ENCODE data around the gene MYO16.

The MYO16 gene

GRCh38 chr13:109159650-109160309, 530.4 kb downstream of the MYO16 start:
- FAIRE-seq = no peak

DNA sequence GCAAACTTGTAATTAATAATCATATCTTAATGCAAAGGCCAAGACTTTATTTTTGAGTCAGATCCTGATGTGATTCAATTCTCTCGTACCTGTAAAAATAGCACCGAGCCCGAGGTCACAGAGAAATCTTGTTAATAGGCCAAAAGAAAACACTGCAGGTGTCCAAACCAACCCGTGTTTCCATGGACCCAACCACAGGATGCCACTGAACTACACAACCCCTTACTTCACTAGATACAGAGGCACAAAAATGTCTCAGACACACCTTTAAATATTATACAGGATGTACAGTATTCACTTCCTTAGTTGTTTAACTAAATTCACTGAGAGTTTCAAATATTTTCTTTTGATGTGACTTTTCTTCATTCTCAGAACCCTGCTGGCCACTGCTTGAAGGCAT, 530.9 kb downstream of the MYO16 start:
- FAIRE-seq = no peak

GRCh38 chr13:109160887-109161669, 531.7 kb downstream of the MYO16 start:
- no peak for FAIRE-seq

DNA sequence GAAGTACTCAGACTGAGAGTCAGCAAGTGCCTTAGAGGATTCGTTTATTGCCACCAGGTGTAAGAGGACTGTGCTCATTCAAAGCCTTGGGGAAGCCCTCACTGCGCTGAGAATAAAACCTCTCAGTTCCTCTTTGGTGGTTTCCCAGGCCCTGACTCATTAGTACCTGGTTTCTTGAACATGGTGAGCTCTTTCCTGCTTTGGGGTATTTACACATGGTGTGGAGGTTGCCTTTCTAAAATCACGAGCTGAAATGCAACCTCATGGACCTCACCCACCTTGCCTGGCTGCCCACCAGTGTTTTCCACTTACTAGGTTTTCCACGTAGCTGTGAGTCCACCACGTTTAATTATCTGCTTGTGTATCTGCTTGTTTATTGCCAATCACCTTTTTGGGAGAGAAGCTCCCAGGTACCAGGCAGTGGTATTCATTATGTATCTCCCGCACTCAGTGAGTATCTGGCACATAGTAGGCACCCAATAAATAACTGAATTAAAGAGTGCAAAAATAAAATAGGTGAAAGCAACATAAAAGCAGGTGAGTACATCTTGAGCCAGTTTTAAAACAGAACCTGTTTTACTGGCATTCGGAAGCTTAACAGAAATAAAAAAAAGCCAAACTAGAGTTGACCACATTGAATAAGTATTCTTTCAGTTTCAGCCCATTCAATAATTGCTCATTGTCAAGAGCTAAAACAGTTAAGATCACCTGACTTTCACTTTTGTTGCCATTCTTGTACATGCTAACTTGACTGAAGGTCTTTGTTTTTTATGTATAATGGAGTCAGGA, 533.0 kb downstream of the MYO16 start:
- no peak for FAIRE-seq

- no peak for FAIRE-seq
These were observed 533.6 kb downstream of the MYO16 start for GRCh38 chr13:109163037-109163379.

GRCh38 chr13:109165417-109165904, 536.0 kb downstream of the MYO16 start:
- no peak for FAIRE-seq

GRCh38 chr13:109166804-109167203, 537.4 kb downstream of the MYO16 start:
- FAIRE-seq = no peak

DNA sequence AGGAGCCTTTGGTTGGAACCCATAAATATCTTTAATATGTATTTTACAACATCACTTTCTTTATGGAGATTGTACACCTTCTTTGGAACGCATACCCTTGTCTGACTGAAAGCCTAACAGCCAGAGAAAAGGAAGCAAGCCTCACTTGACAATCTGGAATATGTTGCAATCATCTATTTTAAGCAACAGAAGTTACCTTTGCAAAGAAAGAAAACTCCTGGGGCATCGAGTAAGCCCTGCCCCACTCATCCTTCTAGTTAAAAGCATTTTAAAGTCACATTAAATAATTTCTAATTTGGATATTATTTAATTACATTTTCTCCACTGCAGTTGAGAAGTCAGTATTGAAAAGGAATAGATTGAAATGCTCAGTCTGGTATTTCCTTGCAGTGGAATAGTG, 542.7 kb downstream of the MYO16 start:
- no peak for FAIRE-seq

GRCh38 chr13:109175666-109176065, 546.3 kb downstream of the MYO16 start:
- FAIRE-seq = no peak

DNA sequence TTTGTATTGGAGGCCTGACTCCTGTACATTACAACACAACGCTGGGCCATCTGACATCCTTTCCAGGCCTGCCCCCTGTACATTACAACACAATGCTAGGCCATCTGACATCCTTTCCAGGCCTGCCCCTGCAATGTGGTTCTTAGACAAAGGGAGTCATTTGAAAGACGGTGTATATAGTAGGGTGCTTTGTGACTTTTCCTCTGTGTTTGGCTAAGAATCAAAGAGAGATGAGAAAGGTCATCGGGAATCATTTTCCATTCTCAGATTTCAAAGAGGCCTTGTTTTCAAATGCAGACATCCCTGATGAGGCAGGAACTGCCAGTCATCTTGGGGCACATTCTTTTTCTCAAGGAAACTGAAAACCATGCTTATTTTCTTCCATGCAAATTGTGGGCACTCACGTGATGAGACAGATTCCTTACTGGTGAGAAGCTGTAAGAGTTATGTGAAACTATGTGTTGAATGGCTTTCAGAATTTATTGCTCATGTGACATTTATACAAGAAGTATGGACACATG, 551.6 kb downstream of the MYO16 start:
- no peak for FAIRE-seq

DNA sequence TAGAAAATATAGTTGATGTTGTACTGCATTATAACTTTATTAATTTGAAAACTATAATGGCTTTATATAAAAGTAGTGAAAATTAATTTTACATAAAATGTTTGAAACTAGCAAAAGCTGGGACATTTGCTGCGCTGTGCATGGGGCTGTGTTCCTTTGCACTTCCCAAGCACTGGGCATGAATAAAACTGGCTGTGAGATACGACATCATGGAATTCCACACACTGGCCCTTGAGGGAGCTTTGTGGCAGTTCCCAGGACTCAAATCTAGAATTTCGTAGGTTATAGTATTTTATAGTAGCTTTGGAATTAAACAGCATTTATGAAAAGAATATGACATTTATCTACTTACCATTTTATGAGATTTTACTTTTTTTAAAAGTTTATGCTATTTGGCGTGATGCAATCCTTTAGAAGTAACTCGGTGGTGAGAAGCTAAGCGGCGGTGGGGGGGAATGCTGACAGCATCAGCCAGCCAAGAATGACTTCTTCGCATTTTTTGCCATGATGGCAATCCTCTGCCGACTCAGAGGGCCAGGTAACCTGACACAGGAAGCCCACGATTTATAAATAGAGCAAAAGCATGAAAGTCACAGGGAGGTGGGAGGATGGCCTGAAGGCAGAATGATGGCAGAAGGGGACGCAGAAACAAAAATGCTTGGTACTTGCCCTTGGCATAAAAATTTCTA, 553.5 kb downstream of the MYO16 start:
- FAIRE-seq = no peak

GRCh38 chr13:109191413-109191812, 562.0 kb downstream of the MYO16 start:
- no peak for FAIRE-seq

GRCh38 chr13:109192306-109192705, 562.9 kb downstream of the MYO16 start:
- FAIRE-seq = no peak

DNA sequence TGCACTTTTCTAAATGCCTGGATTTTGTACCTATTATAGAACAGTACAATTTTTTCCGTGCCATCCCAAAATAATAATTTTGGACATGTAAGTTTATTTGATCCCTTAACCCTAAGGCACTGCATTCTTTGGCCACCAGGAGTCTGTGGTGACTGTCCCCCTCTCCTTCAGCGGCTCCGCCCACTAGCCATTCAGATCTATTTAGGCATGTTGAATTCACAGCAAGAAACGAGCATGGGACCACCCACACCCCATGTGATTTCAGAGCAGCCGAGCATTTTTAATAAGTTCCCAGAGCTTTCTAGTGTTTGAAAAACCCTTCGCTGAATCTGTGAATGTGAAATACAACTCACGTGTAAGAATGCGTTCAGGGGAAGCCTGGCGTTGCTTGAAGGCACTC, 567.5 kb downstream of the MYO16 start:
- FAIRE-seq = no peak

DNA sequence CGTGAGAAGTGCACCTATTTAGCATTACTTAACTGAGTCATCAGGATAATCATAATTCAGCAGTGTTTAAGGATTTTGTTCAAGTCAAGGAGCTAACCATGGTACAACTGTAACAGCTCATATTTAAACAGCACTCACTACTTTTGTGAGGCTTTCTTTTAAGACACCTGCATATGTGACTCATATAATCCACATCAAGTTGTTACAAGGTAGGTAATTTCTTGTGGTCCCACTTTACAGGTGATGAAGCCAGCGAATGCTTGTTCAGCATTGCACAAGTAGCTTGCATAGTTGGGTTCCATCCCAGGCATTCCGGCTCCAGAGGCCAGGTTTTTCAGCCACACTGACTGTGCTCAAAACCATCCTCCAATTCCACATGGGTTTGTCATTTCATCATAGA, 569.2 kb downstream of the MYO16 start:
- FAIRE-seq = no peak

- FAIRE-seq = no peak
These were observed 569.9 kb downstream of the MYO16 start for GRCh38 chr13:109199280-109199679.

GRCh38 chr13:109200556-109200955, 571.1 kb downstream of the MYO16 start:
- no peak for FAIRE-seq

DNA sequence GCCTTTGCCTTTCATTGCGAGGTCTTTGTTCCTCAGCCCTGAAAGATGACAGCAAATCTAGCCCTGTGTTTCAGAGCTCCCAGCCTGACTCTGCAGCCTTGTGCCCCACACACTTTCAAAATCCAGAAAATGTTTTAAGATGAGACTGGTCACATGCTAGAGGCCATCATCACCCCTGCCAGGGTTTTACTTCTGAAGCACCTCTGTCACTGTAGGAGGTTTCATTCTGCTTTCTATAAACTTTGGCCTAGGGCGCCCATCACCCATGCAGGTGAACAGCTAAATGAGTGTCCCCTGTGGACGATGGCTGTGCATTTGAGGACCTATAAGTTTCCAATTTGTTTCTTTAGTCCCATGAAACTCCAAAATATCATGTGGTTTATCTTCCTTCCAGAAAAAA, 574.2 kb downstream of the MYO16 start:
- FAIRE-seq = no peak

DNA sequence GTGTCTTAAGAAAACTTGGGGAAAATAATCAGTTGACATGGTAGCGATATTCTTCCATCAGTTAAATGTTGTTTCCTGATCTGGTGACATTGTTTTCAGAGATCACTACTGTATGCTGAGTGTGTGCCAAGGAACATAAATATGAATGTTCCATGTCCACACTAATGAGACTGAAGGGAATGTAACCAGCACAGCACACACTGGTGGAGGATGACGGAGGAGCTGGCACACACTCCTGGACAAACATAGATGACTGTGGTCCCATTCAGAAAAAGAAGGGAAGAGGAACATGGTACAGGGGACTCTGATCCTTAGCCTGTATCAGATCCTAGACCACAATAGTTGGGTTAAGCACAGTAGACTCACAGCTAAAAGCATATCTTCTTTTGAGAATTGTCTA, 574.8 kb downstream of the MYO16 start:
- FAIRE-seq = no peak

DNA sequence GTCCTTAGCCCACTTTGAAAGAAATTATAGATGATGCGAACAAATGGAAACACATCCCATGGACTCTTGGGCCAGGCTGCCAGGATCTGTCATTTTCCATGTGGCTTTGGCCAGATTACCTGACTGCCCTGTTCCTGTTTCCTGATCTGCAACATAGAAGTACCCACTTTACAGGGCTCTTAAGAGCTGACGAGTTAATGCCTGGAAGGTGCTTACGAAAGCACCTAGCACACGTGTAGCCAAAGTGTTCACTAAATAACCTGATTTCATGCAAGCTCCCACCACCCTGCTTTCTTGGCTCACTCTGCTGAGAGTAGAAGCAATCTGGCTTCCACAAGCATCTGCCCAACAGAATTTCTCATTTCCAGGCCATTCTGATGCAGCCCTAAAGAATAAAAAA, 575.2 kb downstream of the MYO16 start:
- FAIRE-seq = no peak

GRCh38 chr13:109205315-109205714, 575.9 kb downstream of the MYO16 start:
- no peak for FAIRE-seq

DNA sequence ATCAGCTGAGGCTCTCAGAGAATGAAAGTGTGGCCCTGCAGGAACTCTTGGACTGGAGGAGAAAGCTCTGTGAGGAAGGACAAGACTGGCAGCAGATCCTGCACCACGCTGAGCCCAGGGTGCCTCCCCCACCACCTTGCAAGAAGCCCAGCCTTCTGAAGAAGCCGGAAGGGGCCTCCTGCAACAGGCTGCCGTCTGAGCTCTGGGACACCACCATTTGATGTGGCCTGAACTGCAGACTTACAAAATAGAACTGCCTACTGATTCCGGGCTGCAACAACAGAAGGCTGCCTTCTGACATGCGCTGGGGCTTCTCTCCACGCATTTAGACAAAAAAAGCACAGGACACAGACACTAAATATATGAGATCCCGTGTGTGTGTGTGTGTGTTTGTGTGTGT, 577.2 kb downstream of the MYO16 start:
- FAIRE-seq = no peak

- no peak for FAIRE-seq
These were observed 578.2 kb downstream of the MYO16 start for GRCh38 chr13:109207622-109208021.
